ENCODE data around the gene GULP1.

- no peak for TF ChIP-seq CTCF (conservative IDR thresholded peaks at IDR 0.05; ENCODE audit: low read depth, low read length)
- TF ChIP-seq CHD1 (IDR thresholded peaks at IDR 0.05; ENCODE audit: low read depth, low read length) = no peak
- TF ChIP-seq POLR2A (IDR thresholded peaks at IDR 0.05; ENCODE audit: low read depth, low read length) = no peak
- no peak for TF ChIP-seq FOS (IDR thresholded peaks at IDR 0.05; ENCODE audit: low read depth, low read length)
Measured at GRCh38 chr2:188569431-188570165, 277.9 kb downstream of the GULP1 start.
